ENCODE results near the gene EGFL7. TPM values are rescaled to one million over a fixed set of nuclear protein-coding genes. Genes with fewer than 3 reads are reported as not detected.

EGFL7 gene
- total and polyA plus RNA-seq, 2 of the 8 experiments (the other 6 are each of a cell fraction or from before 2014, with no cell fraction given): 37.8 to 53.4 TPM

- CTCF ChIA-PET (ENCODE audit: partially characterized antibody): interaction anchor here (0.6 to 2.3 kb wide), 6 partner anchors 10 to 45 kb away, joined by 3 to 7 read pairs (median 4); no protein-coding TSS in a partner anchor
- H3K4ac ChIP-seq (replicated peaks; ENCODE audit: insufficient read length, low read depth, low read length): no peak overlapping the region
- no peak overlapping the region for H4K8ac ChIP-seq (ENCODE audit: extremely low read depth, insufficient read depth, low read length)
- TF ChIP-seq NANOG (IDR thresholded peaks at IDR 0.05; ENCODE audit: insufficient read depth, low read depth, low read length, poor library complexity, severe bottlenecking): no peak
- TF ChIP-seq SIX5 (IDR thresholded peaks at IDR 0.05; ENCODE audit: low read depth, low read length): no peak
- no peak overlapping the region for H2AFZ ChIP-seq (ENCODE audit: low read length)
- no peaks in the 10 kb centered on the region for H3K9me3 ChIP-seq (ENCODE audit: insufficient read depth in 2 of 2, low read depth in 1 of 2, low read length in 1 of 2)
- POLR2A ChIA-PET (ENCODE audit: partially characterized antibody): interaction anchor here (1.3 kb wide), 1 partner anchor 11 kb away, joined by 3 read pairs; no protein-coding TSS in a partner anchor
- H3K36me3 ChIP-seq (ENCODE audit: control insufficient read depth in 2 of 4, insufficient read depth in 4 of 4, low read length in 3 of 4): no peaks in the 10 kb centered on the region; a peak in 2 of 8 replicates
- H3K14ac ChIP-seq (ENCODE audit: insufficient read length): no peak overlapping the region
- H2BK12ac ChIP-seq (ENCODE audit: low read depth, low read length): no peak overlapping the region
- peaks cover 0 to 4% (median 2%) of the 10 kb centered on the region in 4 experiments; a peak in 4 of 7 replicates for H3K4me1 ChIP-seq (replicated peaks in 1 of 4; ENCODE audit: control insufficient read depth in 3 of 4, insufficient read depth in 4 of 4, low read length in 3 of 4)
- WGBS, 2 experiments (ENCODE audit: extremely low coverage in 1 of 2, insufficient coverage in 1 of 2, insufficient read length in 1 of 2, insufficient replicate concordance in 2 of 2, low coverage in 1 of 2, low lambda C conversion rate in 2 of 2, missing lambda C conversion rate in 1 of 2): 90% methylated on average over 22 of the region's 23 CpGs; no CpG with 5 or more reads in 1 of the 2 experiments
- H4K20me1 ChIP-seq (replicated peaks in 1 of 2; ENCODE audit: control insufficient read depth in 1 of 2, insufficient read depth in 2 of 2, low read length in 2 of 2): peaks cover 0 to 9% of the 10 kb centered on the region in 2 experiments
- H3K18ac ChIP-seq (ENCODE audit: extremely low read depth, low read length): no peak overlapping the region
- H4K91ac ChIP-seq (replicated peaks; ENCODE audit: insufficient read length, low read length): peak overlapping the region; percentile 27
- H3K27ac ChIP-seq (ENCODE audit: low read depth, low read length): no peak overlapping the region
- H4K5ac ChIP-seq (ENCODE audit: insufficient read length, low read depth, low read length): no peak overlapping the region
- no peak overlapping the region for H3K4me3 ChIP-seq (ENCODE audit: extremely low read depth in 1 of 4, insufficient read depth in 2 of 4, low read depth in 3 of 4, low read length in 4 of 4)
- 0 out of 2 replicates have a peak overlapping the region, but pooled peaks have one; percentile 35 for H2BK5ac ChIP-seq (ENCODE audit: low read depth, low read length)
- H2BK20ac ChIP-seq (ENCODE audit: low read length): no peak overlapping the region
- no peaks in the 10 kb centered on the region for H3K79me2 ChIP-seq (ENCODE audit: control insufficient read depth in 1 of 2, insufficient read depth in 2 of 2, low read length in 2 of 2)
- no peaks in the 10 kb centered on the region for H3K79me1 ChIP-seq (ENCODE audit: low read depth, low read length)
- H3K4me2 ChIP-seq (ENCODE audit: insufficient read depth in 1 of 2, low read depth in 2 of 2, low read length in 2 of 2): no peak overlapping the region
- no peak overlapping the region for H3K56ac ChIP-seq (replicated peaks; ENCODE audit: insufficient read length, low read depth, low read length)
- H3K23ac ChIP-seq (ENCODE audit: insufficient read length): no peak overlapping the region
- DNase-seq (ENCODE audit: low read depth in 1 of 2, low spot score in 2 of 2) (no peak), FAIRE-seq (no peak)
- no peak overlapping the region for H2AK5ac ChIP-seq (ENCODE audit: low read depth, low read length)
- H3K23me2 ChIP-seq (ENCODE audit: low read depth, low read length): no peaks in the 10 kb centered on the region; the same call in 1 of the 2 replicates
- H2BK15ac ChIP-seq (ENCODE audit: low read length): no peak overlapping the region
- H2BK120ac ChIP-seq (replicated peaks; ENCODE audit: low read depth, low read length): no peak overlapping the region
- H3K9ac ChIP-seq (replicated peaks in 1 of 4; ENCODE audit: extremely low read depth in 1 of 4, low read depth in 3 of 4, low read length in 3 of 4): peak overlapping the region in 1 of 4 experiments; percentile 15; a peak in 2 of 7 replicates
- no peaks in the 10 kb centered on the region; a peak in 2 of 7 replicates for H3K27me3 ChIP-seq (replicated peaks in 1 of 4; ENCODE audit: control insufficient read depth in 3 of 4, extremely low read depth in 1 of 4, insufficient read depth in 3 of 4, low read length in 3 of 4)
These were observed 6.5 kb downstream of the EGFL7 start for GRCh38 chr9:136668983-136669790.
